ENCODE results near the gene PPP1R1C. TPM values are rescaled to one million over a fixed set of nuclear protein-coding genes. Genes with fewer than 3 reads are reported as not detected.

Gene PPP1R1C, protein sequence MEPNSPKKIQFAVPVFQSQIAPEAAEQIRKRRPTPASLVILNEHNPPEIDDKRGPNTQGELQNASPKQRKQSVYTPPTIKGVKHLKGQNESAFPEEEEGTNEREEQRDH
- not detected for polyA plus RNA-seq (2013)

DNA sequence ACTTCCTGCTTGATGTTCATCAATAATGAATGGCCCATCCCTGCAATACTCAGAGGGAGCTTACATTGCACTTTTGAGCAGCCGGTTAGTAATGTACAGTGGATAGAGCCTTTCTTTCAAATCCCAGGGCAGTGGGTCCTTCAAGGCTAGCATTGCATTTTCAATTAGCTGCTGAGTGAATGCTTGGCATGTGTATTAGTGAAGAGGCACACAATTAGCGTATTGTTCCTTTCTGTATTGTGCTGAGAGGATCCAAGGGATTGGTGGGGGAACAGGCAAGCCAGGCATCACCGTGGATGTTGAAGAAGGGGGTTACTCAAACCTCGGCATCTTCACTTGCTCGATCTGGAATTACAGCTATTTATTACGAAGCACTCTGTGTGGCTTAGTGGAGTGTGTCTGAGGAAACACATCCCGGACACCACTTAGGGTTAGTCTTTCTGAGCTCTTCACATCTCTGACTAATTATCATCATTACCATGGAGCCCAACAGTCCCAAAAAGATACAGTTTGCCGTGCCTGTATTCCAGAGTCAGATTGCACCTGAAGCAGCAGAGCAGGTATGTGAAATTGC lies at the start of gene PPP1R1C:
Gene PPP1R1C (plus strand): TSS at position 222 of the 574 bp plus-strand sequence. CDS start 258 bp downstream, at position 480.
- WGBS (ENCODE audit: insufficient coverage), result 100% methylated on average over 6 of the region's 8 CpGs
- no peaks in the 10 kb centered on the region for H3K9me3 ChIP-seq (ENCODE audit: control extremely low read depth in 1 of 5, control insufficient read depth in 4 of 5, insufficient read depth in 2 of 5, low read depth in 1 of 5, low read length in 4 of 5)
- H3K4me3 ChIP-seq (ENCODE audit: control insufficient read depth in 1 of 7, extremely low read depth in 1 of 7, insufficient read depth in 4 of 7, low read depth in 2 of 7, low read length in 6 of 7), result no peak within 1 kb of the TSS
- no peaks in the 10 kb centered on the region for H3K27me3 ChIP-seq (replicated peaks in 2 of 5; ENCODE audit: control insufficient read depth in 4 of 5, insufficient read depth in 5 of 5, low read length in 4 of 5)
- no peak for DNase-seq
- no peak within 1 kb of the TSS for H3K27ac ChIP-seq (ENCODE audit: insufficient read depth in 1 of 2, low read depth in 1 of 2, low read length in 2 of 2, poor library complexity in 1 of 2, severe bottlenecking in 2 of 2)
- POLR2A ChIA-PET, result no interaction called here
- H3K36me3 ChIP-seq (ENCODE audit: control insufficient read depth in 4 of 4, insufficient read depth in 4 of 4, low read length in 3 of 4), result no peaks in the 10 kb centered on the region
- H3K4me1 ChIP-seq (ENCODE audit: control extremely low read depth in 1 of 4, control insufficient read depth in 4 of 4, insufficient read depth in 4 of 4, low read length in 3 of 4), result no peaks in the 10 kb centered on the region
- CTCF ChIA-PET, result no interaction called here

DNA sequence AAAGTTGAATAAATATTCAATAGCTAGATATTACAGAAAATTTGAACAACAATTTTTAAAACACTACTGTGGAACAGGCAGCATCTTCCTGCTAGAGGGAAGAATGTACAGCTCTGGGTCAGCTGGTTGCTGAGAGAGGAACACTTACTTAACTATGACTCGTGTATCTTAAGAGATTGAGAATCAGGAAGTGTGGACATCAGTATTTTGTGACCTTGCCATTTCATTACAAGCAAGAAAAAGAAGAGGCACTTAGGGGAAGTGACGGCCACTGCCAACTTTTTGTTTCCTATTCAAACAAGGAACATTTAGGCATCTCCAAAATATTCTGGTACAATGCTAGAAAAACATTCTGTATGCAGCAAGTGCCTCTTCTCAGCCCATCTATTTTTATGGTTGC lies 48.2 kb upstream of the PPP1R1C start:
- Histone ChIP-seq H3K4me1 (ENCODE audit: control extremely low read depth in 1 of 4, control insufficient read depth in 4 of 4, insufficient read depth in 4 of 4, low read length in 3 of 4) (no peaks in the 10 kb centered on the region), H3K27me3 (replicated peaks in 2 of 5; ENCODE audit: control insufficient read depth in 4 of 5, insufficient read depth in 5 of 5, low read length in 4 of 5) (no peaks in the 10 kb centered on the region), H3K9me3 (ENCODE audit: control extremely low read depth in 1 of 5, control insufficient read depth in 4 of 5, insufficient read depth in 2 of 5, low read depth in 1 of 5, low read length in 4 of 5) (no peaks in the 10 kb centered on the region), H3K4me3 (ENCODE audit: control insufficient read depth in 1 of 7, extremely low read depth in 1 of 7, insufficient read depth in 4 of 7, low read depth in 2 of 7, low read length in 6 of 7) (no peak overlapping the region), H3K36me3 (ENCODE audit: control insufficient read depth in 4 of 4, insufficient read depth in 4 of 4, low read length in 3 of 4) (no peaks in the 10 kb centered on the region), H3K27ac (ENCODE audit: insufficient read depth in 1 of 2, low read depth in 1 of 2, low read length in 2 of 2, poor library complexity in 1 of 2, severe bottlenecking in 2 of 2) (no peak overlapping the region)
- ChIA-PET POLR2A (no interaction called here), CTCF (interaction anchor here (1.2 to 1.7 kb wide), 4 partner anchors 10 to 22 kb away, joined by 3 to 6 read pairs (median 4); no protein-coding TSS in a partner anchor)
- 0% methylated on average over 1 of the region's 2 CpGs for WGBS (ENCODE audit: insufficient coverage)
- peak; percentile 8 to 60 (median 50) for DNase-seq

DNA sequence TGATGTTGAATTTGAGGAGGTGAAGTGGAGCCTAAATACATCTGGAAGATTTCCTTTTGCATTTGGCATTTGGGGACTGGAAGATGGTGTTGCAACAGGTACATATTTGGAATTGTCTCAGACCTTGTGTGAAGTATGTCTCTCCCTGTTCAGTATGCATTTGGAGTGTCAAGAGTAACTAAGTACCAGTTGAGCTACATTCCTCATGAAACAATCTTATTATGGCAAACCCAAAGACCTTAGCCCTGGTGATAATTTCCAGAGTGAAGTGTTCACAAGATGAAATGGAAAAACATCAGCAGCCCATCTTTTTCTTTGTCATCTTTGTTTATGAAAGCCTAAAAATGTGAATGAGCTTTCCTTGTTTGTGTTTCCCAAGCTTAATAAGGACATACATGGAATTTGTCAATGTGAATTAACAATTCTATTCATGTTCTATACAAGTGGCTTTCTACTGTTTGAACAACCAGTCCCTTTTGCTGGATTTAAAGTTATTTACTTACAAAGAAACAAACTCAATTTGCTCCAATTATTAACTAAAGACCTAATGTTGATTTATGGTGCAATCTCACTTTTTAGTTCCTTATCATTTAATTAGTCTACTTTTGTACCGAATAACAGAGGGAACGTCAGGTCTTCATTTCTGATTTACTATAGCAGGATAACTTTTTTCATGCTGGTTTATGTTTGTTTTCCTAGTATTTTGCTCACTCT lies 42.1 kb upstream of the PPP1R1C start:
- CTCF ChIA-PET, result no interaction called here
- WGBS (ENCODE audit: insufficient coverage), result no CpG with 5 or more reads among the region's 2 CpGs
- no peaks in the 10 kb centered on the region for H3K27me3 ChIP-seq (replicated peaks in 2 of 5; ENCODE audit: control insufficient read depth in 4 of 5, insufficient read depth in 5 of 5, low read length in 4 of 5)

DNA sequence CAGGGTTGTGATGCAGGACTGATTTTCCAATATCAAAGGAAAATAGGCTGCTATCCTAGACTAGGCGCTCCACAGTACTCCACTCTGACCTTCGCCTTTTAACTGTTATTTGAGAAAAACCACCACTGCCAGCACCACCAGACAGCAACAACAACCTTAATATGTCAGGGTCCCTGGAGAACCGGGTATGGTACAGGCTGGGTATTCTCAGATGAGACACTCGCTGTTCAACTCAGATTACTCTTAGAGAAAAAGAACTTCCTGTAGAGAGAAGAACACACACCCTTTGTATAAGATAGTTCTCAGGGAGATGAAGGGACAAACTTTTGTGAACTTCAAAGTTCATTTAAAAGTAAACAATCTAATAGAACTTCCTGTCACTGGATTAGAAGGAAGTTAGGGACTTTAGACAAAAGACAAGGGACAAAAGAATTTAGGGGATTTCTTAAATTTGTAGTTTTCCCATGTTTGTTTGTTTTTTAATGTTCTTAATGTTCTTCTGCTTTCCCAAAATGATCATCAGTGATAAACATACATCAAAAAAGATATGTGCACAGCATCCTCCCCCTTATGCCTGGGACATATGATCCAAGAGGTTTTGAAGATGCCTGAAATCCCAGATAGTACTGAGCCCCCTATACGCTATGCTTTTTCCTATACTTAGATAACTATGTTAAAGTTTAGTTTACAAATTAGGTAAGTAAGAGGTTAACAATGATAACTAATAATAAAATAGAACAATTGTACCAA lies 41.3 kb upstream of the PPP1R1C start:
- H3K4me1 ChIP-seq (ENCODE audit: control extremely low read depth in 1 of 4, control insufficient read depth in 4 of 4, insufficient read depth in 4 of 4, low read length in 3 of 4), result no peaks in the 10 kb centered on the region
- no peak for DNase-seq
- no peak overlapping the region for H3K4me3 ChIP-seq (ENCODE audit: control insufficient read depth in 1 of 7, extremely low read depth in 1 of 7, insufficient read depth in 4 of 7, low read depth in 2 of 7, low read length in 6 of 7)
- no peaks in the 10 kb centered on the region for H3K9me3 ChIP-seq (ENCODE audit: control extremely low read depth in 1 of 5, control insufficient read depth in 4 of 5, insufficient read depth in 2 of 5, low read depth in 1 of 5, low read length in 4 of 5)
- 82% methylated on average over 2 of the region's 5 CpGs for WGBS (ENCODE audit: insufficient coverage)
- H3K27me3 ChIP-seq (replicated peaks in 2 of 5; ENCODE audit: control insufficient read depth in 4 of 5, insufficient read depth in 5 of 5, low read length in 4 of 5), result no peaks in the 10 kb centered on the region
- ChIA-PET CTCF (no interaction called here), POLR2A (no interaction called here)
- no peak overlapping the region for H3K27ac ChIP-seq (ENCODE audit: insufficient read depth in 1 of 2, low read depth in 1 of 2, low read length in 2 of 2, poor library complexity in 1 of 2, severe bottlenecking in 2 of 2)
- H3K36me3 ChIP-seq (ENCODE audit: control insufficient read depth in 4 of 4, insufficient read depth in 4 of 4, low read length in 3 of 4), result no peaks in the 10 kb centered on the region

More for the DNA sequence above, 42.1 kb upstream of the PPP1R1C start:
- no peak for DNase-seq
- POLR2A ChIA-PET, result no interaction called here
- Histone ChIP-seq H3K4me3 (ENCODE audit: control insufficient read depth in 1 of 7, extremely low read depth in 1 of 7, insufficient read depth in 4 of 7, low read depth in 2 of 7, low read length in 6 of 7) (no peak overlapping the region), H3K36me3 (ENCODE audit: control insufficient read depth in 4 of 4, insufficient read depth in 4 of 4, low read length in 3 of 4) (no peaks in the 10 kb centered on the region), H3K27ac (ENCODE audit: insufficient read depth in 1 of 2, low read depth in 1 of 2, low read length in 2 of 2, poor library complexity in 1 of 2, severe bottlenecking in 2 of 2) (no peak overlapping the region), H3K4me1 (ENCODE audit: control extremely low read depth in 1 of 4, control insufficient read depth in 4 of 4, insufficient read depth in 4 of 4, low read length in 3 of 4) (no peaks in the 10 kb centered on the region), H3K9me3 (ENCODE audit: control extremely low read depth in 1 of 5, control insufficient read depth in 4 of 5, insufficient read depth in 2 of 5, low read depth in 1 of 5, low read length in 4 of 5) (no peaks in the 10 kb centered on the region)

DNA sequence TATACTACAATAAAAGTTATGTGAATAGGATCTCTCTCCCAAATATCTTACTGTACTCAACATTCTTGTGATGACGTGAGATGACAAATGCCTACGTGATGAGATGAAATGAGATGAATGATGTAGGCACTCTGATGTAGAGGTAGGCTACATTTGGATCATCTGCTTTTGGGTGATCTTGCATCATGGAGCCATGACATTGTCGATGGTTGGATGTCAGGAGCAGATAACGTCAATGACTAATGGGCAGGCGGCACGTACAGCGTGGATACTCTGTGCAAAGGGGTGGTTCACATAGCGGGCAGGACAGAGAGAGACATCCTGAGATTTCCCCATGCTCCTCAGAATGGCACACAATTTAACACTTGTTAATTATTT lies 40.8 kb upstream of the PPP1R1C start:
- Histone ChIP-seq H3K36me3 (ENCODE audit: control insufficient read depth in 4 of 4, insufficient read depth in 4 of 4, low read length in 3 of 4) (no peaks in the 10 kb centered on the region), H3K4me3 (ENCODE audit: control insufficient read depth in 1 of 7, extremely low read depth in 1 of 7, insufficient read depth in 4 of 7, low read depth in 2 of 7, low read length in 6 of 7) (no peak overlapping the region), H3K4me1 (ENCODE audit: control extremely low read depth in 1 of 4, control insufficient read depth in 4 of 4, insufficient read depth in 4 of 4, low read length in 3 of 4) (no peaks in the 10 kb centered on the region), H3K27me3 (replicated peaks in 2 of 5; ENCODE audit: control insufficient read depth in 4 of 5, insufficient read depth in 5 of 5, low read length in 4 of 5) (no peaks in the 10 kb centered on the region), H3K27ac (ENCODE audit: insufficient read depth in 1 of 2, low read depth in 1 of 2, low read length in 2 of 2, poor library complexity in 1 of 2, severe bottlenecking in 2 of 2) (no peak overlapping the region), H3K9me3 (ENCODE audit: control extremely low read depth in 1 of 5, control insufficient read depth in 4 of 5, insufficient read depth in 2 of 5, low read depth in 1 of 5, low read length in 4 of 5) (no peaks in the 10 kb centered on the region)
- 98% methylated on average over 6 of the region's 8 CpGs for WGBS (ENCODE audit: insufficient coverage)
- DNase-seq, result no peak
- POLR2A ChIA-PET, result no interaction called here
- CTCF ChIA-PET, result no interaction called here

DNA sequence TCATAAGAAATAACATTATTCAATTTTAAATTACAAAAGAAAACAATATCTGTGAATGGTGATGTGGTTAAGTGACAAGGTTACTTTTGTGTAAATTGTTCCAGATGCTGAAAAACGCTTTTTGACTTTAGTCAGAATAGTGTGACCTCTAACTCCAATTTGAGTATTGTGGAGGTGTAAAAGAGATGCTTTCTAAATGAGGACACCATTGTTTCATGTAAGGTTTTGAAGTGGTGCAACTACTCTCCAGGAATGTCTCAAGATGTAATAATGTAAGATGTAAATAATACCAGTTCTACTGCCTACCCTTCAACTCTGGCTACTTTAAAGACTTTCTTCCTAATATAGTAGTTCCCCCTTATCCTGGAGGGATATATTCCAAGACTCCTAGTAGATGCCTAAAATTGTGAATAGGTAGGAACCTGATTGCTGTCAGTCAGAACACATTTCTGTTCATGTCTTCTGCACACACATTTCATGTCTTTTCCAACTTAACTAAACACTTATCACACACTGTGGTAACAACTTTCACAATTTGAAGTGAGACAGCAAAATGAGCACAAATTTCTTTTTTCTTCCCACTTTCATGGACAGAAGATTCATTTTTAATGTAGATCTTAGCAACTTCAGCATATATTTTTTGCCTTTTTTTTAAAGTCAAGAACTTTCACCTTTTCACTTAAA lies 39.1 kb upstream of the PPP1R1C start:
- no peaks in the 10 kb centered on the region for H3K36me3 ChIP-seq (ENCODE audit: control insufficient read depth in 4 of 4, insufficient read depth in 4 of 4, low read length in 3 of 4)
- H3K9me3 ChIP-seq (ENCODE audit: control extremely low read depth in 1 of 5, control insufficient read depth in 4 of 5, insufficient read depth in 2 of 5, low read depth in 1 of 5, low read length in 4 of 5), result no peaks in the 10 kb centered on the region
- H3K4me1 ChIP-seq (ENCODE audit: control extremely low read depth in 1 of 4, control insufficient read depth in 4 of 4, insufficient read depth in 4 of 4, low read length in 3 of 4), result no peaks in the 10 kb centered on the region
- H3K4me3 ChIP-seq (ENCODE audit: control insufficient read depth in 1 of 7, extremely low read depth in 1 of 7, insufficient read depth in 4 of 7, low read depth in 2 of 7, low read length in 6 of 7), result no peak overlapping the region
- POLR2A ChIA-PET, result no interaction called here
- H3K27ac ChIP-seq (ENCODE audit: insufficient read depth in 1 of 2, low read depth in 1 of 2, low read length in 2 of 2, poor library complexity in 1 of 2, severe bottlenecking in 2 of 2), result no peak overlapping the region
- 100% methylated on average over 1 of the region's 1 CpG for WGBS (ENCODE audit: insufficient coverage)
- CTCF ChIA-PET, result no interaction called here
- H3K27me3 ChIP-seq (replicated peaks in 2 of 5; ENCODE audit: control insufficient read depth in 4 of 5, insufficient read depth in 5 of 5, low read length in 4 of 5), result no peaks in the 10 kb centered on the region
- DNase-seq, result no peak
